Measurements from ENCODE around the gene RPL14. TPM values are rescaled to one million over a fixed set of nuclear protein-coding genes. Genes with fewer than 3 reads are reported as not detected.

Gene RPL14
- polyA plus RNA-seq, 3 donors: 1,408 to 1,850 (median 1,560) TPM

GRCh38 chr3:40505599-40506462 is 48.7 kb downstream of the RPL14 start, which contains the start of gene ZNF620:
TSS of gene ZNF620 (plus strand) at chr3:40506039. CDS start at chr3:40506353, 314 bp downstream.
- DNase-seq: peak; percentile 92

GRCh38 chr3:40511031-40511718 is 54.0 kb downstream of the RPL14 start:
- DNase-seq: no peak

DNA sequence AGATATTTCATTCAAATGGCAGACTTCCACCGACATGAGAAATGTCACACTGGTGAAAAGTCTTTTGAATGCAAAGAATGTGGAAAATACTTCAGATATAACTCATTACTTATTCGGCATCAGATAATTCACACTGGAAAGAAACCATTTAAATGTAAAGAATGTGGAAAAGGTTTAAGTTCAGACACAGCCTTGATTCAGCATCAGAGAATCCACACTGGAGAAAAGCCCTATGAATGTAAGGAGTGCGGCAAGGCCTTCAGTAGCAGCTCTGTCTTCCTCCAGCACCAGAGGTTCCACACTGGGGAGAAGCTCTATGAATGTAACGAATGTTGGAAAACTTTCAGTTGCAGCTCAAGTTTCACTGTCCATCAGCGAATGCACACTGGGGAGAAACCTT is 59.1 kb downstream of the RPL14 start:
- no peak for DNase-seq

DNA sequence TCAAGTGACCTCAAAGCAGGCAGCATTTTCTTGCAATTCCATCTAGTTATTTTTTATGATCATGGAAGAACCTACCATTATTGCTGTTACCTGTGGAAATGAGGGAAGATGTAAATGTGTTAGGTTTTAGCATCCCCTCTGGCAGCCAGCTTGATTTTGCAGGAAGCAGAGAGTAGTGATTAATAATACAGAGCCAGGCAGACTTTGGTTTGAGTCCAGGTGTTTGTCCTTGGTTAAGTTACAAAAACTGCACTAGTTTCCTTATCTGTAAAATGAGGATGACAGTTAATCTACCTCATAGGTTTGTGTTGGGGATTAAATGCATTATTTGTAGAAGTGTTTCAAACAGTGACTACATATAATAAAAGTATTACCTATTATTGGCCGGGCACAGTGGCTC is 60.9 kb downstream of the RPL14 start:
- no peak for DNase-seq

Other genes with a start within 250 kb of the RPL14 start
- gene EIF1B, start 147.6 kb upstream of the RPL14 start, polyA plus RNA-seq (ENCODE audit: insufficient read length in 3 of 3): 100 to 1,000 TPM; 104 to 116 (median 114) TPM
- 1 to 10 TPM; 1.8 to 2.0 (median 1.9) TPM for gene ENTPD3, start 70.2 kb upstream of the RPL14 start, polyA plus RNA-seq (ENCODE audit: insufficient read length in 3 of 3)
- gene ZNF619, start 19.8 kb downstream of the RPL14 start, polyA plus RNA-seq (ENCODE audit: insufficient read length in 3 of 3): 1 to 10 TPM; 5.9 to 8.5 (median 7.6) TPM
- gene ZNF620, start 48.7 kb downstream of the RPL14 start, polyA plus RNA-seq (ENCODE audit: insufficient read length in 3 of 3): 10 to 100 TPM in 2 of 3 donors, 1 to 10 TPM in 1; 9.2 to 11.9 (median 10.6) TPM
- gene ZNF621, start 67.6 kb downstream of the RPL14 start, polyA plus RNA-seq (ENCODE audit: insufficient read length in 3 of 3): 10 to 100 TPM; 21.1 to 35.5 (median 31.0) TPM